Left ventricle myocardium inferior (tissue), 1 donor: Measurements from ENCODE around the gene FBXW2. TPM values are rescaled to one million over a fixed set of nuclear protein-coding genes. Genes with fewer than 3 reads are reported as not detected.

ENCODE experiments used
- DNase-seq: peaks from one replicate; pipeline ENCODE4 v3.0.0-alpha.2; 2020
- H3K27ac ChIP-seq: fragments of 200-600 bp; replicated peaks from 2 replicates; pipeline ENCODE4 v1.8.0; 2021
- H3K27me3 ChIP-seq: fragments of 200-600 bp; 2 replicates; pipeline ENCODE4 v1.8.0; 2021; ENCODE audit warnings: low read depth
- H3K36me3 ChIP-seq: fragments of 200-600 bp; 2 replicates; pipeline ENCODE4 v1.8.0; 2021
- H3K4me1 ChIP-seq: fragments of 200-600 bp; 2 replicates; pipeline ENCODE4 v1.8.0; 2021
- H3K4me3 ChIP-seq: fragments of 200-600 bp; 2 replicates; pipeline ENCODE4 v1.8.0; 2021; ENCODE audit warnings: mild to moderate bottlenecking, moderate library complexity
- H3K9me3 ChIP-seq: fragments of 200-600 bp; replicated peaks from 2 replicates; pipeline ENCODE4 v1.8.0; 2021
- CTCF ChIP-seq: fragments of 200-600 bp; IDR thresholded peaks from 2 replicates; pipeline ENCODE4 v1.8.0; 2021; ENCODE audit warnings: antibody characterized with exemption, mild to moderate bottlenecking, borderline replicate concordance
- intact Hi-C: fragments of 100-400 bp; cut with micrococcal nuclease; formaldehyde crosslinking; loops from one replicate; pipeline ENCODE4 v1.11.0; 2022
- total RNA-seq: library from RNA; stranded (reverse); fragmentation: NEBNext Ultra II Directional; extraction: Animal tissue kit (Norgen Biotek cat#: 25700); gene quantifications from one replicate; pipeline ENCODE4 v1.2.1, GENCODE V29; 2021
- donor health status: DM: no; HTN: yes; CAD: no; lungs with severe emphysema.

Gene FBXW2
- total RNA-seq, 1 donor from 2014 or later: 41.3 TPM

- no peaks in the 10 kb centered on the region for H3K27me3 ChIP-seq
- TF ChIP-seq CTCF: no peak
- H3K36me3 ChIP-seq: peaks cover 31% of the 10 kb centered on the region
- intact Hi-C loops: no loop called here
- DNase-seq: no peak
- no peaks in the 10 kb centered on the region for H3K9me3 ChIP-seq
- H3K4me3 ChIP-seq: no peak overlapping the region
- peaks cover 73% of the 10 kb centered on the region for H3K4me1 ChIP-seq
- H3K27ac ChIP-seq: no peak overlapping the region
Observed at GRCh38 chr9:120787933-120788332, 5.3 kb downstream of the FBXW2 start.

GRCh38 chr9:120783602-120784047 lies 9.6 kb downstream of the FBXW2 start:
- no peak overlapping the region for H3K27ac ChIP-seq
- no peak for DNase-seq
- H3K27me3 ChIP-seq: no peaks in the 10 kb centered on the region
- no peaks in the 10 kb centered on the region for H3K9me3 ChIP-seq
- H3K4me3 ChIP-seq: no peak overlapping the region
- H3K4me1 ChIP-seq: peaks cover 38% of the 10 kb centered on the region
- H3K36me3 ChIP-seq: peaks cover 31% of the 10 kb centered on the region
- TF ChIP-seq CTCF: no peak
- intact Hi-C loops: no loop called here

- intact Hi-C loops: no loop called here
- no peak for TF ChIP-seq CTCF
- no peaks in the 10 kb centered on the region for H3K9me3 ChIP-seq
- H3K36me3 ChIP-seq: peaks cover 35% of the 10 kb centered on the region
- no peak overlapping the region for H3K27ac ChIP-seq
- DNase-seq: no peak
- H3K4me1 ChIP-seq: peaks cover 14% of the 10 kb centered on the region
- H3K27me3 ChIP-seq: no peaks in the 10 kb centered on the region
- H3K4me3 ChIP-seq: no peak overlapping the region
Observed at GRCh38 chr9:120781236-120781635, 12.0 kb downstream of the FBXW2 start.

- Histone ChIP-seq H3K27me3 (no peaks in the 10 kb centered on the region), H3K27ac (no peak overlapping the region), H3K4me1 (peaks cover 12% of the 10 kb centered on the region), H3K9me3 (no peaks in the 10 kb centered on the region), H3K36me3 (peaks cover 34% of the 10 kb centered on the region), H3K4me3 (no peak overlapping the region)
- intact Hi-C loops: no loop called here
- no peak for DNase-seq
- TF ChIP-seq CTCF: no peak
Observed at GRCh38 chr9:120780367-120780766, 12.8 kb downstream of the FBXW2 start.

- H3K27ac ChIP-seq: no peak overlapping the region
- no peaks in the 10 kb centered on the region for H3K9me3 ChIP-seq
- H3K27me3 ChIP-seq: no peaks in the 10 kb centered on the region
- TF ChIP-seq CTCF: no peak
- intact Hi-C loops: no loop called here
- peaks cover 37% of the 10 kb centered on the region for H3K36me3 ChIP-seq
- H3K4me1 ChIP-seq: peaks cover 8% of the 10 kb centered on the region
- H3K4me3 ChIP-seq: no peak overlapping the region
- DNase-seq: no peak
Observed at GRCh38 chr9:120779227-120779626, 14.0 kb downstream of the FBXW2 start.

GRCh38 chr9:120778758-120779157 lies 14.5 kb downstream of the FBXW2 start:
- H3K4me1 ChIP-seq: peaks cover 3% of the 10 kb centered on the region
- H3K27ac ChIP-seq: no peak overlapping the region
- no peak overlapping the region for H3K4me3 ChIP-seq
- intact Hi-C loops: no loop called here
- no peaks in the 10 kb centered on the region for H3K27me3 ChIP-seq
- TF ChIP-seq CTCF: no peak
- H3K9me3 ChIP-seq: no peaks in the 10 kb centered on the region
- peaks cover 39% of the 10 kb centered on the region for H3K36me3 ChIP-seq
- DNase-seq: no peak
